Thymus (tissue), 14 donors: Measurements from ENCODE around the gene EXOSC2. TPM values are rescaled to one million over a fixed set of nuclear protein-coding genes. Genes with fewer than 3 reads are reported as not detected.
A peak's percentile ranks its signal among the peaks of the same experiment; 100 is the strongest.

Source experiments
- DNase-seq, 9 donors: peaks; one replicate each; pipeline ENCODE4 v3.0.0-alpha.2; 2013; ENCODE audit warnings: low spot score in 9 of 9, low read depth in 6 of 9, missing footprints in 1 of 9
- H3K27ac ChIP-seq, 2 donors: one replicate each; pipeline ENCODE4 v1.5.1; 2013; ENCODE audit warnings: control low read depth in 1 of 2, low read depth in 1 of 2, low read length in 1 of 2, mild to moderate bottlenecking in 1 of 2, moderate library complexity in 1 of 2
- H3K27me3 ChIP-seq, 2 donors: one replicate each; pipeline ENCODE4 v1.5.1; 2013; ENCODE audit warnings: low read length in 1 of 2; ENCODE audit not compliant: control insufficient read depth in 2 of 2, insufficient read depth in 1 of 2
- H3K36me3 ChIP-seq, 2 donors: one replicate each; pipeline ENCODE4 v1.5.1; 2013; ENCODE audit warnings: low read length in 1 of 2, mild to moderate bottlenecking in 1 of 2, moderate library complexity in 1 of 2; ENCODE audit not compliant: control insufficient read depth in 2 of 2, insufficient read depth in 2 of 2
- H3K4me1 ChIP-seq, 2 donors: one replicate each; pipeline ENCODE4 v1.5.1; 2013; ENCODE audit warnings: low read length in 2 of 2; ENCODE audit not compliant: control insufficient read depth in 2 of 2, insufficient read depth in 2 of 2
- H3K4me3 ChIP-seq, 2 donors: one replicate each; pipeline ENCODE4 v1.5.1; 2013; ENCODE audit warnings: low read length in 2 of 2, control low read depth in 1 of 2, mild to moderate bottlenecking in 1 of 2
- H3K9me3 ChIP-seq, 2 donors: one replicate each; pipeline ENCODE4 v1.5.1; 2013; ENCODE audit warnings: low read length in 1 of 2, mild to moderate bottlenecking in 1 of 2; ENCODE audit not compliant: control insufficient read depth in 2 of 2, insufficient read depth in 1 of 2
- WGBS: extraction: QIAGEN DNeasy Blood & Tissue Kit; methylation state at CpG from one replicate; pipeline ENCODE4 v1.1.7; 2013; 5-methylcytosine and 5-hydroxymethylcytosine counted together
- long read RNA-seq, 10 donors: transcript quantifications; one replicate each; lab custom pipeline, GENCODE V29; 2026
- polyA plus RNA-seq: library from polyadenylated mRNA; stranded (reverse); fragments of 200-250 nt; gene quantifications from one replicate; pipeline ENCODE4 v1.2.3, GENCODE V29; 2013
- total RNA-seq: library from RNA; stranded (reverse); fragments of 120-200 nt; gene quantifications from one replicate; pipeline ENCODE4 v1.2.4, GENCODE V29; 2013
- donor health status: healthy.

The EXOSC2 gene
- total RNA-seq (28.0 TPM), polyA plus RNA-seq (20.2 TPM)
- long read RNA-seq, donor 1, partial matches to known transcripts: 0 of 1 reads
- long read RNA-seq, donor 1, other reads (novel, unspliced or antisense): 0 of 1 reads
- long read RNA-seq, donor 2: 0 reads
- long read RNA-seq, donor 3, transcript EXOSC2-204 (9 exons, 2,040 nt): major isoform, 5 of 10 reads
- long read RNA-seq, donor 3, partial matches to known transcripts: 0 of 10 reads
- long read RNA-seq, donor 3, other reads (novel, unspliced or antisense): 0 of 10 reads
- long read RNA-seq, donor 4, partial matches to known transcripts: 0 of 5 reads
- long read RNA-seq, donor 4, other reads (novel, unspliced or antisense): 0 of 5 reads
- long read RNA-seq, donor 5, partial matches to known transcripts: 0 of 4 reads
- long read RNA-seq, donor 5, other reads (novel, unspliced or antisense): 0 of 4 reads
- long read RNA-seq, donor 6, transcript EXOSC2-204 (9 exons, 2,040 nt): major isoform, 6 of 10 reads
- long read RNA-seq, donor 6, partial matches to known transcripts: 0 of 10 reads
- long read RNA-seq, donor 6, other reads (novel, unspliced or antisense): 0 of 10 reads
- long read RNA-seq, donor 7, transcript EXOSC2-204 (9 exons, 2,040 nt): major isoform, 7 of 7 reads
- long read RNA-seq, donor 7, partial matches to known transcripts: 0 of 7 reads
- long read RNA-seq, donor 7, other reads (novel, unspliced or antisense): 0 of 7 reads
- long read RNA-seq, donor 8, partial matches to known transcripts: 0 of 3 reads
- long read RNA-seq, donor 8, other reads (novel, unspliced or antisense): 0 of 3 reads
- long read RNA-seq, donor 9: 0 reads
- long read RNA-seq, donor 10, partial matches to known transcripts: 0 of 2 reads
- long read RNA-seq, donor 10, other reads (novel, unspliced or antisense): 0 of 2 reads

DNA sequence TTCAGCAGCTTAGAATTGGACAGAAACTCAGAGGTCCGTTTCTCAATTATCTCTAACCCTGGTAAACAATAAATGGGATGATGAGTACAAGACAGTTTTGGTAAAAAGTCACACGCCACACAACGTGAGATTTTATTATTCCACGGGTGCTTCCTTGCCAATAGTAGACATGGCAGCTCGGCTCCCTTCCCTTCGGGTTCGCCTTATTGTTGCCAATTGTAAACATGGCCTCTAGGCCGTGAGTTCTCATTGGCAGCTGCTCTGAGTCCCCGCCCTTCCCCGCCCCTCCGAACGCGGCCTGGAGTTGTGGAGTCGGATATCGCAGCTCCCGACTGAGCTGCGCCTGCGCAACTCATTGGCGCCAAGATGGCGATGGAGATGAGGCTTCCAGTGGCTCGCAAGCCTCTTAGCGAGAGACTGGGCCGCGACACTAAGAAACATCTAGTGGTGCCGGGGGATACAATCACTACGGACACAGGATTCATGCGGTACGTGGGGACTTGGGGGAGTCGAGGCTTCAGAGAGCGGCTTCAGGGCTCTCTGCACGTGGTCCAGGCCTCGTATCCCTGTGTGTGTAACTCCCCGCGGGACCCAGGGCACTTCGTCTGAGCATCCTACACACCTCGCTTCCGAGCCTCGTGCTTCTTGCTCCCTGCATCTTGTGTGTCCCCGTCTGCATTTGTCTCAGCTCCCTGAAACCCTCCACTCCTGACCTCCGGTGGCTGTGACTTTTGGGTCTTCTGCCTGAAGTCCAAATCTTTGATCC is at the start of gene EXOSC2:
Gene EXOSC2 (plus strand): TSS at position 355 of the 766 bp plus-strand sequence. CDS start 12 bp downstream, at position 367.
- Histone ChIP-seq H3K9me3 (peaks cover 0 to 6% of the 10 kb centered on the region in 2 donors), H3K36me3 (peaks cover 23 to 30% of the 10 kb centered on the region in 2 donors), H3K27ac (peak within 1 kb of the TSS; percentile 33 to 66), H3K4me3 (peak within 1 kb of the TSS; percentile 79 to 81), H3K4me1 (peaks cover 7 to 26% of the 10 kb centered on the region in 2 donors), H3K27me3 (peaks cover 0 to 3% of the 10 kb centered on the region in 2 donors)
- under 1% methylated on average over 40 of the region's 40 CpGs for WGBS
- DNase-seq: peak; percentile 90 to 99 (median 97)

GRCh38 chr9:130651221-130651620 is 42.4 kb upstream of the EXOSC2 start:
- Histone ChIP-seq H3K4me3 (no peak overlapping the region), H3K27me3 (peaks cover 7 to 40% of the 10 kb centered on the region in 2 donors), H3K27ac (no peak overlapping the region), H3K9me3 (no peaks in the 10 kb centered on the region), H3K36me3 (no peaks in the 10 kb centered on the region), H3K4me1 (no peaks in the 10 kb centered on the region)
- no peak for DNase-seq
- 88% methylated on average over 15 of the region's 15 CpGs for WGBS

DNA sequence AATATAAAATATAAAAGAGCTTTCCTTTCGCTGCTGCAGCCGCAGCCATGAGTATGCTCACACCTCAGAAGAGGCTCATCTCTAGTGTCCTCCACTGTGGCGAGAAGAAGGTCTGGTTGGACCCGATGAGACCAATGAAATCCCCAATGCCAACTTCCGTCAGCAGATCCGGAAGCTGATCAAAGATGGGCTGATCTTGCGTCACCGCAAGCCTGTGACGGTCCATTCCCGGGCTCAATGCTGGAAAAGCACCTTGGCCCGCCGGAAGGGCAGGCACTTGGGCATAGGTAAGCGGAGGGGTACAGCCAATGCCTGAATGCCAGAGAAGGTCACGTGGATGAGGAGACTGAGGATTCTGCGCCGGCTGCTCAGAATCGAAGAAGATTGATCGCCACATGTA is 41.8 kb upstream of the EXOSC2 start:
- Histone ChIP-seq H3K9me3 (no peaks in the 10 kb centered on the region), H3K27ac (no peak overlapping the region), H3K36me3 (no peaks in the 10 kb centered on the region), H3K4me3 (no peak overlapping the region), H3K27me3 (peaks cover 10 to 45% of the 10 kb centered on the region in 2 donors), H3K4me1 (no peaks in the 10 kb centered on the region)
- WGBS: 97% methylated on average over 18 of the region's 18 CpGs
- no peak for DNase-seq

- Histone ChIP-seq H3K27ac (no peak overlapping the region), H3K36me3 (no peaks in the 10 kb centered on the region), H3K27me3 (peaks cover 33 to 76% of the 10 kb centered on the region in 2 donors), H3K4me3 (no peak overlapping the region), H3K4me1 (peaks cover 0 to 2% of the 10 kb centered on the region in 2 donors), H3K9me3 (peaks cover 0 to 1% of the 10 kb centered on the region in 2 donors)
- no peak for DNase-seq
- 90% methylated on average over 6 of the region's 6 CpGs for WGBS
Measured at GRCh38 chr9:130654879-130655278, 38.7 kb upstream of the EXOSC2 start.

DNA sequence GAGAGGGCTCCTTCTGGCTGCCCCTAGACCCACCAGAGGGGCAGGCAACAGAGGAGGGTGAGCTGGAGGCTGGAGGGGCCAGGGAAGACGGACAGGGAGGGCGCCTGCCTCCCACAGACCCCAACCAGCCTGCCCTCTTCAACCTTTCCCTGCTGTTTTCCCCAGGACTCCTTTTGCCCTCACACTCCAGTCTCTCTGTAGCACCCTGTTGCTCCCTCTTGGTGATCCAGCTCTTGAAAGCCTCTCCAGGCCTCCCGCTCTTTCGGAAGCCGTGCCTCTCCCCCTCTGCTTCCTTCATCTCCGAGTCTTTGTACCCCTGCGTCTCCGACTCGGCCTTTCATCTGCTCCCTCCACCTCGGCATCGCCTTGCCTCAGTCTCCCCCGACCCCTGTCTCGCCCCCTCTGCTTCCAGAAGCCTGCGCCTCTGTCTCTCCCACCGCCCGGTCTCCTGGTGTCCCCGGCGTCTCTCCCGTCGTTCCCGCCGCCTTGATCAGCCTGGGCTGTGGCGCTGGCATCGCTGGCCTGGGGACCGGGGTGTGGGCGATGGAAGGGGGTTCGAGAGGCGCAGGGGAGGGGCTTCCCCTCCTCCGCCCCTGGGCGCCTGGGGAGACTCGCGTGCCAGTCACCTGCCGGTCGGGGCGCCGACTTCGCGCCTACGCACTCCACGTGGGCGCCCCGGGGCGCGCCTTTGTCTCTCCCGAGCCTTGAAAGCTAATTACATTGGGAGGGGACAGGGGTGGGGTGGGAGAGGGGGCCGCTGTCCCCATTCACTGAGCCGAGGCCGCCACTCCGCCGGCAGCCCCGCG is 34.5 kb upstream of the EXOSC2 start:
- H3K9me3 ChIP-seq: peaks cover 1 to 6% of the 10 kb centered on the region in 2 donors
- H3K36me3 ChIP-seq: no peaks in the 10 kb centered on the region
- DNase-seq: no peak
- peaks cover 0 to 6% of the 10 kb centered on the region in 2 donors for H3K4me1 ChIP-seq
- H3K4me3 ChIP-seq: no peak overlapping the region
- H3K27ac ChIP-seq: no peak overlapping the region
- WGBS: 24% methylated on average over 52 of the region's 52 CpGs
- peaks cover 74 to 96% of the 10 kb centered on the region in 2 donors for H3K27me3 ChIP-seq

- Histone ChIP-seq H3K4me1 (peaks cover 0 to 6% of the 10 kb centered on the region in 2 donors), H3K27me3 (peaks cover 80 to 99% of the 10 kb centered on the region in 2 donors), H3K4me3 (no peak overlapping the region), H3K36me3 (no peaks in the 10 kb centered on the region), H3K27ac (no peak overlapping the region), H3K9me3 (peaks cover 1 to 6% of the 10 kb centered on the region in 2 donors)
- WGBS: 4% methylated on average over 58 of the region's 58 CpGs
- no peak for DNase-seq
Measured at GRCh38 chr9:130659699-130660248, 33.8 kb upstream of the EXOSC2 start.

DNA sequence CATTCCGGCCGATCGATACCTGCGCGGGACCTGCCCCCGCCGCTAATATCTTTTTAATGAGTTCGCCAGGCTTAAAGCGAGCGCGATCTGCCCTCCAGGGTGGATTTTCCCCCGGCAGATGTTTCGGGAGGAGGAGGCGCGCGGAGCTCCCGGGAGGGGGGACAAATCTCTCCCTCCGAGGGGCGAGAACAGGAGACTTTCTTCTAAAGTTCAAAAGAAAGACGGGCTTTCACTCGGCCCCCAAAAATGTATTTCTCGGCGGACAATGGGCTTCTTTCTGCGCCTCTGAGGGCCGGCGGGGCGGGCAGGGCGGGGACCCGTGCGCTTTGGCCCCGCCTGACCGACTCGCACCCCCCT is 33.3 kb upstream of the EXOSC2 start:
- peaks cover 1 to 6% of the 10 kb centered on the region in 2 donors for H3K9me3 ChIP-seq
- H3K4me1 ChIP-seq: peaks cover 0 to 6% of the 10 kb centered on the region in 2 donors
- WGBS: 5% methylated on average over 33 of the region's 33 CpGs
- no peak for DNase-seq
- H3K4me3 ChIP-seq: no peak overlapping the region
- no peak overlapping the region for H3K27ac ChIP-seq
- H3K36me3 ChIP-seq: no peaks in the 10 kb centered on the region
- peaks cover 82 to 100% of the 10 kb centered on the region in 2 donors for H3K27me3 ChIP-seq
